Osteocyte (in vitro differentiated cells): ENCODE measurements around the gene CKB. TPM values are rescaled to one million over a fixed set of nuclear protein-coding genes. Genes with fewer than 3 reads are reported as not detected.

ENCODE experiments used
- DNase-seq: peaks from one replicate; pipeline ENCODE4 v3.0.0; 2021; ENCODE audit warnings: mixed read lengths; ENCODE audit not compliant: unreplicated experiment; ENCODE audit errors: extremely low spot score
- H3K27ac Mint-ChIP-seq: one replicate; pipeline ENCODE4 v1.8.0; 2021; ENCODE audit warnings: mild to moderate bottlenecking, mixed read lengths; ENCODE audit not compliant: unreplicated experiment
- H3K27me3 Mint-ChIP-seq: one replicate; pipeline ENCODE4 v1.8.0; 2021; ENCODE audit warnings: mixed read lengths; ENCODE audit not compliant: unreplicated experiment
- H3K36me3 Mint-ChIP-seq: one replicate; pipeline ENCODE4 v1.8.0; 2021; ENCODE audit warnings: mixed read lengths; ENCODE audit not compliant: unreplicated experiment
- H3K4me1 Mint-ChIP-seq: one replicate; pipeline ENCODE4 v1.8.0; 2021; ENCODE audit warnings: mixed read lengths; ENCODE audit not compliant: unreplicated experiment
- H3K4me3 Mint-ChIP-seq: one replicate; pipeline ENCODE4 v1.8.0; 2021; ENCODE audit warnings: mild to moderate bottlenecking, moderate library complexity, mixed read lengths; ENCODE audit not compliant: unreplicated experiment
- H3K9me3 Mint-ChIP-seq: one replicate; pipeline ENCODE4 v1.8.0; 2021; ENCODE audit warnings: mixed read lengths; ENCODE audit not compliant: unreplicated experiment
- CTCF ChIP-seq: fragments of 200-600 bp; sonication (generic); IDR thresholded peaks from 2 replicates; pipeline ENCODE4 v1.5.0; 2021; ENCODE audit warnings: antibody characterized with exemption, mild to moderate bottlenecking, moderate library complexity
- total RNA-seq: library from RNA; stranded (reverse); gene quantifications from 2 replicates; pipeline ENCODE4 v1.2.1, GENCODE V29; 2021

Gene CKB
- total RNA-seq, 1 donor from 2014 or later, result 25.4 TPM

DNA sequence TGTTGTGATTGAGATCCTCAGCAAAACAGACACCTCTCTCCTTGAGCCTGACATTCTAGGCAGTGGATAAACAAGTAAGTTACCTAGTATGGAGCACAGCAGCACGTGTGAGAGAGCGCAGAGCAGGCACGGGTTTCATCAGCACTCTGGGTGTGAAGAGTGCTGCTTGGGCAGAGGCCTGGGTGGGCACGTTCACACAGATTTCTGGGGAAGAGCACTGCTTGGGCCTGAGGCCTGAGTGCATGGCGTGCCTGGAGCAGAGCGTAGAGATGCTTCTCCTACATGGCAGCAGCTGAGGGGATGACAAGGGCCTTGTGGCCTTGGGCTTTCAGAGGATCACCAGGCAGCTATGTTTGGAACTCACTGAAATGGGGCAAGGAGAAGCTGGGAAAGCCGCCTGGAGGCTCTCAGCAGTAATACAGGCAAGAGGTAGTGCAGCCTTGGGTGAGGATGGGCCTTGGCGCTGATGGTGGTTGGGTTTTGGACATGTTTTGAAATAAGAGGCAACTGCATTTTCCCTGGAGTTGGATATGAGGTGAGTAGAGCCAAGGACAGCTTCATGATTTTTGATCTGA lies 17.6 kb downstream of the CKB start:
- H3K36me3 Mint-ChIP-seq, result peaks cover 40% of the 10 kb centered on the region

DNA sequence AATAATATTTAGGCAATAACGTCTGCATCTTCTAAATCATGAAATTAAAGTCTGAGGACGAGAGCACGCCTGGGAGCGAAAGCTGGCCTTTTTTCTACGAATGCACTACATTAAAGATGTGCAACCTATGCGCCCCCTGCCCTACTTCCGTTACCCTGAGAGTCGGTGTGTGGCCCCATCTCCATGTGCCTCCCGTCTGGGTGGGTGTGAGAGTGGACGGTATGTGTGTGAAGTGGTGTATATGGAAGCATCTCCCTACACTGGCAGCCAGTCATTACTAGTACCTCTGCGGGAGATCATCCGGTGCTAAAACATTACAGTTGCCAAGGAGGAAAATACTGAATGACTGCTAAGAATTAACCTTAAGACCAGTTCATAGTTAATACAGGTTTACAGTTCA lies 19.3 kb downstream of the CKB start:
- Mint-ChIP-seq H3K4me1 (peaks cover 19% of the 10 kb centered on the region), H3K36me3 (peaks cover 32% of the 10 kb centered on the region), H3K27me3 (no peaks in the 10 kb centered on the region), H3K27ac (no peak overlapping the region), H3K4me3 (no peak overlapping the region), H3K9me3 (no peaks in the 10 kb centered on the region)
- DNase-seq, result no peak
- TF ChIP-seq CTCF, result no peak

More for the DNA sequence above, 17.6 kb downstream of the CKB start:
- Mint-ChIP-seq H3K27ac (no peak overlapping the region), H3K9me3 (no peaks in the 10 kb centered on the region), H3K4me3 (no peak overlapping the region), H3K27me3 (no peaks in the 10 kb centered on the region), H3K4me1 (peaks cover 15% of the 10 kb centered on the region)
- DNase-seq, result no peak
- no peak for TF ChIP-seq CTCF

DNA sequence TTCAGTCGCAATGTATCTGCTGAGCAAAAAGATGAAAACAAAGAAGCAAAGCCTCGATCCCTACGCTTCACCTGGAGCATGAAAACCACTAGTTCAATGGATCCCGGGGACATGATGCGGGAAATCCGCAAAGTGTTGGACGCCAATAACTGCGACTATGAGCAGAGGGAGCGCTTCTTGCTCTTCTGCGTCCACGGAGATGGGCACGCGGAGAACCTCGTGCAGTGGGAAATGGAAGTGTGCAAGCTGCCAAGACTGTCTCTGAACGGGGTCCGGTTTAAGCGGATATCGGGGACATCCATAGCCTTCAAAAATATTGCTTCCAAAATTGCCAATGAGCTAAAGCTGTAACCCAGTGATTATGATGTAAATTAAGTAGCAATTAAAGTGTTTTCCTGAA lies 19.8 kb downstream of the CKB start:
- Mint-ChIP-seq H3K4me3 (no peak overlapping the region), H3K4me1 (peaks cover 19% of the 10 kb centered on the region), H3K9me3 (no peaks in the 10 kb centered on the region), H3K27me3 (no peaks in the 10 kb centered on the region), H3K36me3 (peaks cover 35% of the 10 kb centered on the region), H3K27ac (no peak overlapping the region)
- TF ChIP-seq CTCF, result no peak
- DNase-seq, result no peak

DNA sequence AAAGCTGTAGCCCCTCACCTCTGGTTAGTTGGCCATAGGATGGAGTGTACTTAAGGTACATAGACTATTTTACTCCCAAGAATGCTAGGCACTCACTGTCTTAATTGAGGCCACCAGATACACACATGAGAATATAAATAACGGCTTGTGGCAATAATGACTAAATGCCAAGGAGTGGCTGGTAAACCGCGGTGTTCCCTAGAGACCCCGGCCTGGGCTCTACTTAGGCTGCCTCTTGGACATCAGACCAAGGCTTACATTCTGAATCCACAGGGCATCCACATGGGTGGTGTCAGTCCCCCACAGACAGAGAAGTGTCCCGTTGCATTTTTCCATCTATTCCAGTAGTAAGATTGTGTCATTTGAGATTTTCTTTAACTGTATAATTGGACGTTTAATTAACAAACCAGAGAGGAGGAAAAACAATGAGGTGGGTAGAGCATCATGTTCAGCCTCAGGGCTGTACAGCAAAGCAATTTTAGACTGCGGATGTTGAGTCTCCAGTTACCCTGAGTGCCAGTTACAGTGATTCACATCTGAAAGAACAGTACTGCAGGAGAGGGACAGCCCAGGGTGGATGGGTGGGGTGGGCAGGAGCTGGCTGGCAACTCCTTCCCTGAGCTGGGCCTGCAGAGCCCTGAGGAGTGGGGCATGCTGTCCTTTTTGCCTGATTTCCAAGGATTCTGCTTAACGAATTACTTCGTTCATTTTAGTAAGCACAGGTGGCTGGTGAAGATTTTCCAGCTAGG lies 20.5 kb downstream of the CKB start:
- Mint-ChIP-seq H3K4me1 (peaks cover 19% of the 10 kb centered on the region), H3K36me3 (peaks cover 39% of the 10 kb centered on the region), H3K27me3 (no peaks in the 10 kb centered on the region), H3K4me3 (no peak overlapping the region), H3K27ac (no peak overlapping the region), H3K9me3 (no peaks in the 10 kb centered on the region)
- no peak for TF ChIP-seq CTCF
- no peak for DNase-seq

- TF ChIP-seq CTCF, result no peak
- Mint-ChIP-seq H3K4me1 (peaks cover 19% of the 10 kb centered on the region), H3K27ac (peak overlapping the region; percentile 60), H3K27me3 (no peaks in the 10 kb centered on the region), H3K36me3 (peaks cover 40% of the 10 kb centered on the region), H3K4me3 (no peak overlapping the region), H3K9me3 (no peaks in the 10 kb centered on the region)
- no peak for DNase-seq
These were observed 21.4 kb downstream of the CKB start for GRCh38 chr14:103501041-103501870.
